ENCODE measurements around the gene GGT6.

GRCh38 chr17:4551141-4551540, 9.2 kb downstream of the GGT6 start:
- TF ChIP-seq CTCF (IDR thresholded peaks at IDR 0.05; ENCODE audit: low read depth, low read length), result no peak
- TF ChIP-seq EZH2phosphoT487 (IDR thresholded peaks at IDR 0.05; ENCODE audit: low read depth), result no peak

All from OCI-LY3 (cell line).